HEK293 (cell line): ENCODE results near the gene SLC7A6.

Experiments used
- CTCF ChIA-PET: fragments of 350-600 bp; formaldehyde crosslinking; extraction: SDS; loops from one replicate; lab custom pipeline; 2021; ENCODE audit warnings: antibody characterized with exemption; lab: Yijun Ruan, JAX
- POLR2A ChIA-PET: fragments of 300-600 bp; formaldehyde crosslinking; extraction: SDS; loops from one replicate; lab custom pipeline; 2020; ENCODE audit warnings: antibody characterized with exemption, inconsistent platforms; lab: Yijun Ruan, JAX
- H3K27ac ChIP-seq: fragments of 200-500 bp; sonication (Bioruptor generic); 2 replicates; pipeline ENCODE4 v1.5.1; 2014; ENCODE audit warnings: low read depth, low read length, control low read depth, inconsistent platforms; ENCODE audit errors: extremely low read depth
- H3K36me3 ChIP-seq, 2 experiments: fragments of 200-500 bp in 1 of 2; sonication (Bioruptor generic) in 1 of 2; 1 replicate in 1 of 2; 2 replicates in 1 of 2; pipeline ENCODE4 v1.5.1; 2014 to 2017; ENCODE audit warnings: inconsistent platforms in 2 of 2, low read length in 2 of 2; ENCODE audit not compliant: control insufficient read depth in 2 of 2, insufficient read depth in 1 of 2
- H3K4me1 ChIP-seq: fragments of 200-500 bp; sonication (Bioruptor generic); 2 replicates; pipeline ENCODE4 v1.5.1; 2014; ENCODE audit warnings: mild to moderate bottlenecking, low read length, inconsistent platforms; ENCODE audit not compliant: control insufficient read depth, insufficient read depth
- H3K4me3 ChIP-seq: 2 replicates; pipeline ENCODE4 v1.5.1; 2011; ENCODE audit warnings: low read depth, mild to moderate bottlenecking, control low read depth, low read length, moderate library complexity
- H3K9me3 ChIP-seq: fragments of 200-500 bp; sonication (Bioruptor generic); 2 replicates; pipeline ENCODE4 v1.5.1; 2014; ENCODE audit warnings: low read depth, low read length, inconsistent platforms; ENCODE audit not compliant: control insufficient read depth, insufficient read depth
- BCL6B ChIP-seq: fragments of 450-650 bp; formaldehyde crosslinking; IDR thresholded peaks from 2 replicates; pipeline ENCODE4 v1.5.1; 2017; ENCODE audit warnings: missing biosample characterization, missing genetic modification characterization
- HOXA7 ChIP-seq: sonication (generic); formaldehyde crosslinking; IDR thresholded peaks from 2 replicates; pipeline ENCODE4 v1.8.1; 2022; ENCODE audit warnings: missing genetic modification reagents, borderline replicate concordance
- MZF1 ChIP-seq: fragments of 450-650 bp; formaldehyde crosslinking; IDR thresholded peaks from 2 replicates; pipeline ENCODE4 v1.5.1; 2017; ENCODE audit warnings: missing biosample characterization, missing genetic modification characterization, borderline replicate concordance
- REST ChIP-seq: fragments of 450-650 bp; formaldehyde crosslinking; IDR thresholded peaks from 2 replicates; pipeline ENCODE4 v1.5.1; 2016; ENCODE audit warnings: missing biosample characterization, missing genetic modification characterization
- SCRT2 ChIP-seq: fragments of 450-650 bp; formaldehyde crosslinking; IDR thresholded peaks from 2 replicates; pipeline ENCODE4 v1.5.1; 2016; ENCODE audit warnings: missing biosample characterization, missing genetic modification characterization
- ZFP3 ChIP-seq: fragments of 450-650 bp; formaldehyde crosslinking; IDR thresholded peaks from 2 replicates; pipeline ENCODE4 v1.5.1; 2016; ENCODE audit warnings: low read depth, missing biosample characterization, missing genetic modification characterization
- ZNF10 ChIP-seq: fragments of 450-650 bp; formaldehyde crosslinking; IDR thresholded peaks from 2 replicates; pipeline ENCODE4 v1.5.1; 2017; ENCODE audit warnings: missing biosample characterization, missing genetic modification characterization
- ZNF114 ChIP-seq: fragments of 450-650 bp; formaldehyde crosslinking; IDR thresholded peaks from 2 replicates; pipeline ENCODE4 v1.5.0; 2017; ENCODE audit warnings: missing biosample characterization, missing genetic modification characterization
- ZNF133 ChIP-seq: fragments of 450-650 bp; formaldehyde crosslinking; IDR thresholded peaks from 2 replicates; pipeline ENCODE4 v1.5.1; 2016; ENCODE audit warnings: missing biosample characterization, missing genetic modification characterization
- ZNF138 ChIP-seq: fragments of 450-650 bp; formaldehyde crosslinking; IDR thresholded peaks from 2 replicates; pipeline ENCODE4 v1.5.1; 2016; ENCODE audit warnings: missing biosample characterization, missing genetic modification characterization, borderline replicate concordance
- ZNF248 ChIP-seq: fragments of 450-650 bp; formaldehyde crosslinking; IDR thresholded peaks from 2 replicates; pipeline ENCODE4 v1.5.1; 2017; ENCODE audit warnings: missing biosample characterization, missing genetic modification characterization
- ZNF274 ChIP-seq, 2 experiments: fragments of 200-500 bp in 1 of 2; fragments of 450-650 bp in 1 of 2; sonication (Bioruptor generic) in 1 of 2; formaldehyde crosslinking in 1 of 2; IDR thresholded peaks; 2 replicates each; pipeline versions ENCODE4 v1.5.1 to v1.6.1; 2014 to 2016; ENCODE audit warnings: borderline replicate concordance in 1 of 2, inconsistent platforms in 1 of 2, low read length in 1 of 2, missing biosample characterization in 1 of 2, missing genetic modification characterization in 1 of 2
- ZNF391 ChIP-seq: fragments of 450-650 bp; formaldehyde crosslinking; IDR thresholded peaks from 2 replicates; pipeline ENCODE4 v1.5.1; 2016; ENCODE audit warnings: low read depth, missing biosample characterization, missing genetic modification characterization, borderline replicate concordance
- ZNF488 ChIP-seq: fragments of 450-650 bp; formaldehyde crosslinking; IDR thresholded peaks from 2 replicates; pipeline ENCODE4 v1.5.1; 2016; ENCODE audit warnings: missing biosample characterization, missing genetic modification characterization
- ZNF558 ChIP-seq: fragments of 450-650 bp; formaldehyde crosslinking; IDR thresholded peaks from 2 replicates; pipeline ENCODE4 v1.5.1; 2016; ENCODE audit warnings: missing biosample characterization, missing genetic modification characterization
- ZNF626 ChIP-seq: fragments of 450-650 bp; sonication (Bioruptor Pico); formaldehyde crosslinking; IDR thresholded peaks from 2 replicates; pipeline ENCODE4 v1.5.1; 2018; ENCODE audit warnings: missing biosample characterization, missing genetic modification characterization, inconsistent platforms
- ZNF645 ChIP-seq: fragments of 450-650 bp; formaldehyde crosslinking; IDR thresholded peaks from 2 replicates; pipeline ENCODE4; 2016; ENCODE audit warnings: missing biosample characterization, missing genetic modification characterization
- ZNF654 ChIP-seq: fragments of 450-650 bp; formaldehyde crosslinking; IDR thresholded peaks from 2 replicates; pipeline ENCODE4 v1.5.1; 2016; ENCODE audit warnings: low read depth, missing biosample characterization, missing genetic modification characterization
- ZNF658 ChIP-seq: fragments of 450-650 bp; formaldehyde crosslinking; IDR thresholded peaks from 2 replicates; pipeline ENCODE4; 2016; ENCODE audit warnings: missing biosample characterization, missing genetic modification characterization
- ZNF777 ChIP-seq: fragments of 450-650 bp; formaldehyde crosslinking; IDR thresholded peaks from 2 replicates; pipeline ENCODE4 v1.5.1; 2017; ENCODE audit warnings: missing biosample characterization, missing genetic modification characterization, borderline replicate concordance
- TF ChIP-seq, protein P1 (sequence below): fragments of 450-650 bp; formaldehyde crosslinking; optimal IDR thresholded peaks from 2 replicates; pipeline ENCODE3; 2016; ENCODE audit warnings: missing biosample characterization, mild to moderate bottlenecking, missing genetic modification characterization

SLC7A6 gene

DNA sequence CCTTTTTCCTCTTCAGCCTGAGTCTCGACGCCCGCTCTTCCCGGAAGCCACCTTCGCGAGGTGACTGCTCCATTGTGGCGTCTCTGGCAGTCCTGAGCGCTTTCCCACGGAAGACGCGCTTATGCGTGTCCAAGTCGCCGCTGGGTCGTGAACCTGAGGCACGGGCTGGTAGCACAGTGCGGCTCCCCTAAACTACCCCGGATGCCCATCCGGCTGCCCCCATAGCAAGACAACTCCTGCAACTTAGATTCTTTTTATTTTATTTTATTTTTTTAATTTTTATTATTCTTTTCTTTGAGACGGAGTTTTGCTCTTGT, 26.3 kb upstream of the SLC7A6 start:
- no peaks in the 10 kb centered on the region for H3K9me3 ChIP-seq
- H3K36me3 ChIP-seq = peaks cover 0 to 5% of the 10 kb centered on the region in 2 experiments; a peak in 1 of 3 replicates
- peak overlapping the region; percentile 40 for H3K4me3 ChIP-seq
- peaks cover 7% of the 10 kb centered on the region; the same call in 1 of the 2 replicates for H3K4me1 ChIP-seq
- ChIA-PET POLR2A (interaction anchor here (0.5 to 3.3 kb wide), 10 partner anchors 10 to 209 kb away, joined by 3 to 34 read pairs (median 10); partner anchors contain the start of genes NFATC3, PRMT7, SLC7A6 and SLC7A6OS), CTCF (interaction anchor here (0.9 kb wide), 1 partner anchor 90 kb away, joined by 3 read pairs; no protein-coding TSS in a partner anchor)
- H3K27ac ChIP-seq = peak overlapping the region; percentile 55; the same call in 1 of the 2 replicates
- TF ChIP-seq ZNF658 (tag by site-specific recombination) (no peak), ZNF777 (tag by site-specific recombination) (peak; percentile 60; the same call in 1 of the 2 replicates), ZNF654 (tag by site-specific recombination) (no peak), ZNF645 (tag by site-specific recombination) (no peak), ZNF626 (tag by site-specific recombination) (no peak), ZNF488 (tag by site-specific recombination) (no peak), SCRT2 (tag by site-specific recombination) (no peak), ZFP3 (no peak), ZNF10 (tag by site-specific recombination) (no peak), MZF1 (tag by site-specific recombination) (0 out of 2 replicates have a peak, but pooled peaks have one; percentile 22), ZNF248 (tag by site-specific recombination) (no peak)

DNA sequence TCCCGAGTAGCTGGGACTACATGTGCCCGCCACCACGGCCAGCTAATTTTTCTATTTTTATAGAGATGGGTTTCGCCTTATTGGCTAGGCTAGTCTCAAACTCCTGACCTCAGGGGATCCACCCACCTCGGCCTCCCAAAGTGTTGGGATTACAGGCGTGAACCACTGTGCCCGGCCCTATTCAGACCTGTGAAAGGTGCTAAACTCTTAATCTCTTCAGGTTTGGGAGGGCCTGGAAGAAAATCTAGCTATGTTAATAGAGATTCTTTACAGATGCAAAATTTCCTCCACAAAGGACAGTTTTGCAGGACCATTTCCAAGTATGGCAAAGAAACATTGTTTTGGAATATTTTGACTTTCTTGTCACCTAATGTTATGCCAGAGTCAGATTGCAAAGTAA, 22.2 kb upstream of the SLC7A6 start:
- H3K36me3 ChIP-seq = no peaks in the 10 kb centered on the region
- no peak overlapping the region for H3K27ac ChIP-seq
- no peaks in the 10 kb centered on the region for H3K9me3 ChIP-seq
- TF ChIP-seq ZNF391 (tag by site-specific recombination) (no peak), ZNF558 (no peak), REST (tag by site-specific recombination) (no peak), ZNF138 (tag by site-specific recombination) (no peak), ZNF274 (IDR thresholded peaks at IDR 0.05; ENCODE audit: low read length) (no peak), ZNF274 (tag by site-specific recombination; IDR thresholded peaks at IDR 0.05; ENCODE audit: borderline replicate concordance) (no peak), ZNF133 (no peak), BCL6B (tag by site-specific recombination) (no peak), ZNF114 (tag by site-specific recombination) (no peak), HOXA7 (CRISPR knock-in tag) (no peak)
- TF ChIP-seq, protein P1, sequence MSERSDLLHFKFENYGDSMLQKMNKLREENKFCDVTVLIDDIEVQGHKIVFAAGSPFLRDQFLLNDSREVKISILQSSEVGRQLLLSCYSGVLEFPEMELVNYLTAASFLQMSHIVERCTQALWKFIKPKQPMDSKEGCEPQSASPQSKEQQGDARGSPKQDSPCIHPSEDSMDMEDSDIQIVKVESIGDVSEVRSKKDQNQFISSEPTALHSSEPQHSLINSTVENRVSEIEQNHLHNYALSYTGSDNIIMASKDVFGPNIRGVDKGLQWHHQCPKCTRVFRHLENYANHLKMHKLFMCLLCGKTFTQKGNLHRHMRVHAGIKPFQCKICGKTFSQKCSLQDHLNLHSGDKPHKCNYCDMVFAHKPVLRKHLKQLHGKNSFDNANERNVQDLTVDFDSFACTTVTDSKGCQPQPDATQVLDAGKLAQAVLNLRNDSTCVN (tag by site-specific recombination) = no peak
- POLR2A ChIA-PET = interaction anchor here (0.7 kb wide), 1 partner anchor 12 kb away, joined by 3 read pairs; no protein-coding TSS in a partner anchor
- CTCF ChIA-PET = no interaction called here
- 0 out of 2 replicates have a peak, but pooled peaks cover 5% of the 10 kb centered on the region for H3K4me1 ChIP-seq
- H3K4me3 ChIP-seq = no peak overlapping the region
